ENCODE measurements around the gene MOB3B.

DNA sequence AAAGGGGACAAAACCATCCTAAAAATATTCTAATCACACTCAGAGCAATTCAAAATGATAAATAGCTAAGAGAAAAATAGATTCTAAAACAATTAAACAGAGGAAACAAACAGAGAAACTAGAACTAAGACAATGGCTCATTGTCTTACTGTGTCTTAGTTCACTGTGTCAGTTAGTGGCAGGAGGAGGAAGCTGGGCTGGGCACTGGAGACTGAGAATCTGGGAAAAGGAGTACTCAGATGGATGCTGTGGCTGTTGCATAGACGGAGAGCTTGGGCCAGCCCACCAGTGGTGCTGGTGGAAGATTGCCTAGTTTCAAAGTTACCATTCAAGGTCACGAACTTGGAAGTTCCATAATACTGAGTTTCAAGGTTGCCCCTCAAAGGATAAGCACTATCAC lies 100.2 kb downstream of the MOB3B start:
- TF ChIP-seq, protein P1, sequence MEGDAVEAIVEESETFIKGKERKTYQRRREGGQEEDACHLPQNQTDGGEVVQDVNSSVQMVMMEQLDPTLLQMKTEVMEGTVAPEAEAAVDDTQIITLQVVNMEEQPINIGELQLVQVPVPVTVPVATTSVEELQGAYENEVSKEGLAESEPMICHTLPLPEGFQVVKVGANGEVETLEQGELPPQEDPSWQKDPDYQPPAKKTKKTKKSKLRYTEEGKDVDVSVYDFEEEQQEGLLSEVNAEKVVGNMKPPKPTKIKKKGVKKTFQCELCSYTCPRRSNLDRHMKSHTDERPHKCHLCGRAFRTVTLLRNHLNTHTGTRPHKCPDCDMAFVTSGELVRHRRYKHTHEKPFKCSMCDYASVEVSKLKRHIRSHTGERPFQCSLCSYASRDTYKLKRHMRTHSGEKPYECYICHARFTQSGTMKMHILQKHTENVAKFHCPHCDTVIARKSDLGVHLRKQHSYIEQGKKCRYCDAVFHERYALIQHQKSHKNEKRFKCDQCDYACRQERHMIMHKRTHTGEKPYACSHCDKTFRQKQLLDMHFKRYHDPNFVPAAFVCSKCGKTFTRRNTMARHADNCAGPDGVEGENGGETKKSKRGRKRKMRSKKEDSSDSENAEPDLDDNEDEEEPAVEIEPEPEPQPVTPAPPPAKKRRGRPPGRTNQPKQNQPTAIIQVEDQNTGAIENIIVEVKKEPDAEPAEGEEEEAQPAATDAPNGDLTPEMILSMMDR (IDR thresholded peaks at IDR 0.05), result no peak
- no peak for TF ChIP-seq POLR2AphosphoS5 (IDR thresholded peaks at IDR 0.05; ENCODE audit: insufficient read depth in 1 of 2, low read depth in 1 of 2)

Measured in vagina (tissue), 2 donors.